Left ventricle myocardium inferior (tissue), 1 donor: ENCODE measurements around the gene ELP1. TPM values are rescaled to one million over a fixed set of nuclear protein-coding genes. Genes with fewer than 3 reads are reported as not detected.

ENCODE experiments used
- DNase-seq: peaks from one replicate; pipeline ENCODE4 v3.0.0-alpha.2; 2020
- H3K27ac ChIP-seq: fragments of 200-600 bp; replicated peaks from 2 replicates; pipeline ENCODE4 v1.8.0; 2021
- H3K27me3 ChIP-seq: fragments of 200-600 bp; 2 replicates; pipeline ENCODE4 v1.8.0; 2021; ENCODE audit warnings: low read depth
- H3K36me3 ChIP-seq: fragments of 200-600 bp; 2 replicates; pipeline ENCODE4 v1.8.0; 2021
- H3K4me1 ChIP-seq: fragments of 200-600 bp; 2 replicates; pipeline ENCODE4 v1.8.0; 2021
- H3K4me3 ChIP-seq: fragments of 200-600 bp; 2 replicates; pipeline ENCODE4 v1.8.0; 2021; ENCODE audit warnings: mild to moderate bottlenecking, moderate library complexity
- H3K9me3 ChIP-seq: fragments of 200-600 bp; replicated peaks from 2 replicates; pipeline ENCODE4 v1.8.0; 2021
- intact Hi-C: fragments of 100-400 bp; cut with micrococcal nuclease; formaldehyde crosslinking; loops from one replicate; pipeline ENCODE4 v1.11.0; 2022
- total RNA-seq: library from RNA; stranded (reverse); fragmentation: NEBNext Ultra II Directional; extraction: Animal tissue kit (Norgen Biotek cat#: 25700); gene quantifications from one replicate; pipeline ENCODE4 v1.2.1, GENCODE V29; 2021
- TF ChIP-seq, protein P1 (sequence below): fragments of 200-600 bp; IDR thresholded peaks from 2 replicates; pipeline ENCODE4 v1.8.0; 2021; ENCODE audit warnings: antibody characterized with exemption, mild to moderate bottlenecking, borderline replicate concordance
- donor health status: DM: no; HTN: yes; CAD: no; lungs with severe emphysema.

The ELP1 gene
- total RNA-seq, 1 donor from 2014 or later: 21.4 TPM

DNA sequence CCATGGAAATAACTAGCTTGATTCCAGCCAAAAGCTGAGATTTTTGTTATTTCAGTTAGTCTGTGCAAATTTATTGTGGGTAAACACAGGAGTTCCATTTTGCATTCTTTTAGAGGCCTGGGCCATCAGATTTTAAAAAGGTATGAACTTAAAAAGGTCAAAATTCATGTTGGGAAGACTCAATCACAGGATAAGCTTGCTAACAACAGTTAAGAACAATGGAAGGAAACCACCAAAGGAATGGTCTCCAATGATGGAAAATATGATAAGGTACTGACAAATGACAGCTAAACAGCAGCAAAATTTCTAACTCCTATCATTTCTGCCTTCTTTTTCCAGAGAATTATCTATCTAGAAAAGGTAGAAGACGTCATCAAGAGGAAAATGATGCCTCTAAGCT, 16.2 kb upstream of the ELP1 start:
- H3K36me3 ChIP-seq: peaks cover 12% of the 10 kb centered on the region
- TF ChIP-seq, protein P1, sequence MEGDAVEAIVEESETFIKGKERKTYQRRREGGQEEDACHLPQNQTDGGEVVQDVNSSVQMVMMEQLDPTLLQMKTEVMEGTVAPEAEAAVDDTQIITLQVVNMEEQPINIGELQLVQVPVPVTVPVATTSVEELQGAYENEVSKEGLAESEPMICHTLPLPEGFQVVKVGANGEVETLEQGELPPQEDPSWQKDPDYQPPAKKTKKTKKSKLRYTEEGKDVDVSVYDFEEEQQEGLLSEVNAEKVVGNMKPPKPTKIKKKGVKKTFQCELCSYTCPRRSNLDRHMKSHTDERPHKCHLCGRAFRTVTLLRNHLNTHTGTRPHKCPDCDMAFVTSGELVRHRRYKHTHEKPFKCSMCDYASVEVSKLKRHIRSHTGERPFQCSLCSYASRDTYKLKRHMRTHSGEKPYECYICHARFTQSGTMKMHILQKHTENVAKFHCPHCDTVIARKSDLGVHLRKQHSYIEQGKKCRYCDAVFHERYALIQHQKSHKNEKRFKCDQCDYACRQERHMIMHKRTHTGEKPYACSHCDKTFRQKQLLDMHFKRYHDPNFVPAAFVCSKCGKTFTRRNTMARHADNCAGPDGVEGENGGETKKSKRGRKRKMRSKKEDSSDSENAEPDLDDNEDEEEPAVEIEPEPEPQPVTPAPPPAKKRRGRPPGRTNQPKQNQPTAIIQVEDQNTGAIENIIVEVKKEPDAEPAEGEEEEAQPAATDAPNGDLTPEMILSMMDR: no peak
- no peaks in the 10 kb centered on the region for H3K27me3 ChIP-seq
- H3K27ac ChIP-seq: peak overlapping the region; percentile 7
- peaks cover 33% of the 10 kb centered on the region for H3K4me1 ChIP-seq
- no peak for DNase-seq
- intact Hi-C loops: no loop called here
- H3K4me3 ChIP-seq: no peak overlapping the region
- no peaks in the 10 kb centered on the region for H3K9me3 ChIP-seq

DNA sequence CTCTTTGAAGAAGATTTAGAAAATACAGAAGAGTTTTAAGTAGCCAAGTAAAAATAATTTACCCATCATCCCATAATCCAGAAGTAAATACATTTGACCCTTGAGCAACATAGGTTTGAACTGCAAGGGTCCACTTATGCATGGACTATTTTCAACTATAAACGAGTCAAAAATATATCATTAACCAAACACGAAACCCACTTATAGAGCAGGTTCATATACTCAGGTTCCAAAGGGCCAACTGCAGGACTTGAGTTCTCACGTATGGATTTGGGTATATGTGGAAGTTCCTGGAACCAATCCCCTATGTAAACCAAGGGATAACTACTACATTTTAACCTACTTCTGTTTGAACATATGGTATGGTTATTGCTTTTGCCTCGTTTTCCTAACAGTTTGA, 6.1 kb upstream of the ELP1 start:
- Histone ChIP-seq H3K4me3 (no peak overlapping the region), H3K27me3 (no peaks in the 10 kb centered on the region), H3K9me3 (no peaks in the 10 kb centered on the region), H3K27ac (no peak overlapping the region), H3K36me3 (peaks cover 60% of the 10 kb centered on the region), H3K4me1 (peaks cover 13% of the 10 kb centered on the region)
- no peak for DNase-seq
- TF ChIP-seq, protein P1: no peak
- intact Hi-C loops: no loop called here

DNA sequence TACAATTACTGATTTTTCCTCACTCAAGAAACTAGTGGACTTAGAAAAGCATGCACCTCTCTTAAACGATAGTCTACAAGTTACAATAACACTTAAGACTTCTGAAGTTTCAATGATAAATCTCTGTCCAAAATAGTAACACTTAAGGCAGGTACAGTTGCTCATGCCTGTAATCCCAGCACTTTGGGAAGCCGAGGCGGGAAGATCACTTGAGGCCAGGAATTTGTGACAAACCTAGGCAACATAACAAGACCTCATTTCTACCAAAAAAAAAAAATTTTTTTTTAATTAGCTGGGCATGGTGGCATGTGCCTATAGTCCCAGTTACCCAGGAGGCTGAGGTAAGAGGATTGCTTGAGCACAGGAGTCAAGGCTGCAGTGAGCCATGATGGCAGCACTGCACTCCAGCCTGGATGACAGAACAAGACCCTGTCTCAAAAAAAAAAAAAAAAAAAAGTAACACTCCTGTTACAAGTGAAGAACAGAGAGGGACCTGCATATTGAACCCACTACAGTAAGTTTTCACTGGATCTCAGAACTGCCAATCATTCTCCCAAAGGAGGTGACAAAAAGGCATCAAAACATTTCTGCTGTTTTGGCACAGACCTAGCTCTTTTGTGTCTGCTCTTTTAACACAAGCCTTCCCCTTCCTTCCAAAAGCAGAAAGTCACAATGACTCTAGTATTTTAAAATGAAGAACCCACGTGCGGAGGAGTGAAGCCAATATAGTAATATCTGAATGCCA, 3.8 kb upstream of the ELP1 start:
- no peak overlapping the region for H3K4me3 ChIP-seq
- no peak for DNase-seq
- TF ChIP-seq, protein P1: no peak
- peaks cover 32% of the 10 kb centered on the region for H3K4me1 ChIP-seq
- peaks cover 46% of the 10 kb centered on the region for H3K36me3 ChIP-seq
- intact Hi-C loops: no loop called here
- H3K27ac ChIP-seq: no peak overlapping the region
- no peaks in the 10 kb centered on the region for H3K27me3 ChIP-seq
- H3K9me3 ChIP-seq: no peaks in the 10 kb centered on the region

DNA sequence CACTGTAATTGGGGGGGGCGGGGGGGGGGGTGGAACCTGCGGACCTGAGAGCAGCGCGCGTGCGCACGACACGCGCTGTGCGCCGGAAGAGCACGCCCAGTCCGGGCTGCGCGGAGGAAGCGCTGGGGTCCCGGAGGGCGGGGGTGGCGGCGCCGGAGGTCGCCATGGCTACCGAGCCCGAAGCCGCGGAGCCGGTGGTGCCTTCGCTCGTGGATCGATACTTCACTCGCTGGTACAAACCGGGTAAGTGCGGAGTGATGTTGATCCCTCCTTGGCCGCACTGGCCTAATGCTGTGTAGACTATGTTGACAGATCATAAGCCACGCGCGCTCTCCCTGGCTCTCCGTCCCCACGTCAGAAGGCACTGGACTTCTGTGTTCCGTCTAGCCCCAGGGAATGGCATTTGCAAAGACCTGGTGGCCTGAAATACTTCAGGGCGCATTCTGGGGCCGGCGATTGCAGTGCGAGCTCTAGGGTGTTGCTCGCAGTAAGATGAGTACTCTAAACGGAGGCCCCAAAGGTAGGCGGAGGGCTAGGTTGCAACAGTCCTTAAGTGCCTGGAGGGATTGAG, 484 bp upstream of the ELP1 start, which contains the start of gene ABITRAM:
ABITRAM (plus strand) TSS at position 78 of the 571 bp plus-strand sequence; CDS start at position 165, 87 bp downstream.
- Histone ChIP-seq H3K27ac (peak within 1 kb of the TSS; percentile 93), H3K4me3 (peak within 1 kb of the TSS; percentile 98), H3K27me3 (no peaks in the 10 kb centered on the region), H3K36me3 (peaks cover 27% of the 10 kb centered on the region), H3K4me1 (peaks cover 47% of the 10 kb centered on the region), H3K9me3 (no peaks in the 10 kb centered on the region)
- DNase-seq: peak; percentile 76
- TF ChIP-seq, protein P1: no peak
- intact Hi-C loops: no loop called here

DNA sequence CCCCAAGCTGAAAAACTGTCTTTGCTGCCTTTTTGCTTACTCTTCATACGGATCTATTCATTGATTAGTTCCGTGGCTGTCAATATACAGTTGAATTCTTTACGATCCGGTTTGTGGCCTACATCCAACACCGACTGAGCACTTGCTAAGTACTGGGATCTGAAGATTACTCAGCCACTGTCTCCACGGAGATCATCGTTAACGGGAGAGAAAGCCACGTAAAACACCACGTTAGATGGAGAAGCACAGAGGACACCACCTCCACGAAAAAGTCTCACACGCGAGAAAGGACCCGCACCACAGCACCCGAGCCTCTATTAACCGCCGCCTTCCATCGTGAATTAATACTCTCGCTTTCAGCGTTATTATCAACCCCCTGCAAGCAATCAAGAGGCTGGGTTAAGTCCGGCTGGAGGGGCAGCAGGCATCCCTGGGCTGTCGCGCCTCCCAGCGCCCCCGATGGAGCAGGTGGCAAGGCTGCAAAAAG, 650 bp downstream of the ELP1 start:
- intact Hi-C loops: no loop called here
- Histone ChIP-seq H3K27ac (peak overlapping the region; percentile 93), H3K4me3 (peak overlapping the region; percentile 98), H3K27me3 (no peaks in the 10 kb centered on the region), H3K9me3 (no peaks in the 10 kb centered on the region), H3K4me1 (peaks cover 47% of the 10 kb centered on the region), H3K36me3 (peaks cover 32% of the 10 kb centered on the region)
- TF ChIP-seq, protein P1: no peak
- DNase-seq: no peak
